Esophagus muscularis mucosa (tissue), 4 donors: ENCODE data around the gene GRAMD2B.

Source experiments
- CTCF ChIP-seq, 3 experiments: fragments of 200-600 bp in 2 of 3; fragments of 450-650 bp in 1 of 3; sonication (generic) in 2 of 3; IDR thresholded peaks; one replicate each; pipeline ENCODE4 v1.5.1; 2017 to 2019; ENCODE audit warnings: antibody characterized with exemption in 3 of 3, mild to moderate bottlenecking in 2 of 3, moderate library complexity in 1 of 3
- EP300 ChIP-seq: sonication (generic); formaldehyde crosslinking; IDR thresholded peaks from one replicate; pipeline ENCODE4 v1.6.1; 2017; ENCODE audit warnings: antibody characterized with exemption
- POLR2A ChIP-seq: fragments of 450-650 bp; IDR thresholded peaks from one replicate; pipeline ENCODE4 v1.6.1; 2017; ENCODE audit warnings: antibody characterized with exemption, moderate library complexity, mild to moderate bottlenecking, low read depth
- POLR2AphosphoS5 ChIP-seq, 2 donors: sonication (generic); formaldehyde crosslinking; IDR thresholded peaks; one replicate each; pipeline ENCODE4 v1.6.1; 2017; ENCODE audit warnings: antibody characterized with exemption in 2 of 2

DNA sequence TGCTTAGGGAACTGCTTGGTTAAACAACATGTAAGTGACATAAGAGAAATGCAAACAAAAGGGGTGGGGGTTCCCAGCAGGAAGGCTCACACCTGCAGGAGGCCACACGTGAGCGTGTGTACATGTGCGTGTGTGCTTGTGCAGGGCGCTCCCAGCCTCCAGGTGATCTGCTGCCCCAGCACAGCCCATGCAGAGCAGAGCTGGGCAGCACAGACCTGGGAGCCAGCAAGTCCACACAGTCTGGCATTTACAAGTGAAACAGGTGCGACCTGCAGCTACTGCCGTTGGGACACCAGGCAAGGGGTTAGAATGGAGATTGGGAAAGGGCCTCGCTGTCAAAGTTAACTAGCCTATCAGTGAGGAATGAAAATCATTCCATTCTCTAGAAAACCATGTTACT, 41.8 kb downstream of the GRAMD2B start:
- TF ChIP-seq CTCF (IDR thresholded peaks at IDR 0.05) = no peak
- no peak for TF ChIP-seq EP300
- TF ChIP-seq POLR2AphosphoS5 (IDR thresholded peaks at IDR 0.05) = no peak
- TF ChIP-seq POLR2A = no peak
